ENCODE measurements around the gene MROH2B. TPM values are rescaled to one million over a fixed set of nuclear protein-coding genes. Genes with fewer than 3 reads are reported as not detected.

MROH2B gene
- polyA plus RNA-seq, 1 donor from 2014 or later, result not detected

GRCh38 chr5:40976041-40976440 lies 95.1 kb downstream of the MROH2B start:
- no peak overlapping the region for H2AFZ ChIP-seq (ENCODE audit: low read depth, low read length)

GRCh38 chr5:40973364-40974004 lies 97.7 kb downstream of the MROH2B start:
- Histone ChIP-seq H4K20me1 (ENCODE audit: insufficient read depth) (no peaks in the 10 kb centered on the region), H3K36me3 (ENCODE audit: insufficient read depth, low read length) (no peaks in the 10 kb centered on the region), H3K9me2 (ENCODE audit: insufficient read depth, low read length) (no peaks in the 10 kb centered on the region), H3K9me3 (ENCODE audit: low read length) (no peaks in the 10 kb centered on the region), H3K27me3 (ENCODE audit: insufficient read depth, low read depth, low read length) (no peaks in the 10 kb centered on the region), H3K4me2 (ENCODE audit: low read length) (no peak overlapping the region), H2AFZ (ENCODE audit: low read depth, low read length) (no peak overlapping the region), H3K27ac (ENCODE audit: low read length) (no peak overlapping the region), H3F3A (ENCODE audit: insufficient read depth, low read length, poor library complexity, severe bottlenecking) (no peaks in the 10 kb centered on the region), H3K9ac (ENCODE audit: low read length) (no peak overlapping the region), H3K79me2 (replicated peaks; ENCODE audit: insufficient read depth, low read length) (no peaks in the 10 kb centered on the region), H3K4me3 (ENCODE audit: low read length) (no peak overlapping the region)
- no peak for TF ChIP-seq REST (IDR thresholded peaks at IDR 0.05; ENCODE audit: borderline replicate concordance)
- TF ChIP-seq POLR2AphosphoS5 (IDR thresholded peaks at IDR 0.05), result no peak
- TF ChIP-seq CTCF (IDR thresholded peaks at IDR 0.05; ENCODE audit: poor library complexity, severe bottlenecking), result no peak
- TF ChIP-seq MXI1 (conservative IDR thresholded peaks at IDR 0.05; ENCODE audit: poor library complexity, severe bottlenecking), result no peak
- no peak for TF ChIP-seq TAF1 (IDR thresholded peaks at IDR 0.05; ENCODE audit: low read depth)
- TF ChIP-seq EZH2 (IDR thresholded peaks at IDR 0.05; ENCODE audit: borderline replicate concordance, insufficient read depth, low read length, poor library complexity, severe bottlenecking), result no peak
- no peak for TF ChIP-seq SMC3 (conservative IDR thresholded peaks at IDR 0.05; ENCODE audit: poor library complexity)
- no peak for TF ChIP-seq RAD21 (conservative IDR thresholded peaks at IDR 0.05)
- no peak for TF ChIP-seq EP300 (conservative IDR thresholded peaks at IDR 0.05; ENCODE audit: poor library complexity, severe bottlenecking)

More at GRCh38 chr5:40976041-40976440, 95.1 kb downstream of the MROH2B start:
- Histone ChIP-seq H3K9ac (ENCODE audit: low read length) (no peak overlapping the region), H3K27ac (ENCODE audit: low read length) (no peak overlapping the region), H3K4me3 (ENCODE audit: low read length) (no peak overlapping the region), H3F3A (ENCODE audit: insufficient read depth, low read length, poor library complexity, severe bottlenecking) (no peaks in the 10 kb centered on the region), H3K4me2 (ENCODE audit: low read length) (no peak overlapping the region), H3K36me3 (ENCODE audit: insufficient read depth, low read length) (no peaks in the 10 kb centered on the region), H3K79me2 (replicated peaks; ENCODE audit: insufficient read depth, low read length) (no peaks in the 10 kb centered on the region), H4K20me1 (ENCODE audit: insufficient read depth) (no peaks in the 10 kb centered on the region), H3K9me2 (ENCODE audit: insufficient read depth, low read length) (no peaks in the 10 kb centered on the region), H3K9me3 (ENCODE audit: low read length) (no peaks in the 10 kb centered on the region), H3K27me3 (ENCODE audit: insufficient read depth, low read depth, low read length) (no peaks in the 10 kb centered on the region)
- TF ChIP-seq POLR2AphosphoS5 (IDR thresholded peaks at IDR 0.05), result peak; percentile 68
- no peak for TF ChIP-seq REST (IDR thresholded peaks at IDR 0.05; ENCODE audit: borderline replicate concordance)
- no peak for TF ChIP-seq MXI1 (conservative IDR thresholded peaks at IDR 0.05; ENCODE audit: poor library complexity, severe bottlenecking)

Measured in neural cell (in vitro differentiated cells).